NB4 (cell line): ENCODE measurements around the gene LARP4B.

ENCODE experiments used
- DNase-seq: peaks from one replicate; pipeline ENCODE4 v3.0.0; 2010; ENCODE audit warnings: low read depth
- H3K4me3 ChIP-seq: one replicate; pipeline ENCODE4 v1.5.1; 2011; ENCODE audit warnings: mild to moderate bottlenecking, low read depth, low read length, moderate library complexity
- MYC ChIP-seq: IDR thresholded peaks from 2 replicates; pipeline ENCODE4 v1.6.1; 2011; ENCODE audit warnings: low read depth, low read length
- POLR2A ChIP-seq: IDR thresholded peaks from 2 replicates; pipeline ENCODE4 v1.6.1; 2011; ENCODE audit warnings: mild to moderate bottlenecking; ENCODE audit not compliant: insufficient read length; ENCODE audit errors: extremely low read depth
- TF ChIP-seq, protein P1 (sequence below): IDR thresholded peaks from 2 replicates; pipeline ENCODE4 v1.6.1; 2011; ENCODE audit warnings: low read depth, low read length
- TF ChIP-seq, protein P2 (sequence below): IDR thresholded peaks from one replicate; pipeline ENCODE4 v1.5.1; 2012; ENCODE audit warnings: low read depth, low read length

Gene LARP4B

DNA sequence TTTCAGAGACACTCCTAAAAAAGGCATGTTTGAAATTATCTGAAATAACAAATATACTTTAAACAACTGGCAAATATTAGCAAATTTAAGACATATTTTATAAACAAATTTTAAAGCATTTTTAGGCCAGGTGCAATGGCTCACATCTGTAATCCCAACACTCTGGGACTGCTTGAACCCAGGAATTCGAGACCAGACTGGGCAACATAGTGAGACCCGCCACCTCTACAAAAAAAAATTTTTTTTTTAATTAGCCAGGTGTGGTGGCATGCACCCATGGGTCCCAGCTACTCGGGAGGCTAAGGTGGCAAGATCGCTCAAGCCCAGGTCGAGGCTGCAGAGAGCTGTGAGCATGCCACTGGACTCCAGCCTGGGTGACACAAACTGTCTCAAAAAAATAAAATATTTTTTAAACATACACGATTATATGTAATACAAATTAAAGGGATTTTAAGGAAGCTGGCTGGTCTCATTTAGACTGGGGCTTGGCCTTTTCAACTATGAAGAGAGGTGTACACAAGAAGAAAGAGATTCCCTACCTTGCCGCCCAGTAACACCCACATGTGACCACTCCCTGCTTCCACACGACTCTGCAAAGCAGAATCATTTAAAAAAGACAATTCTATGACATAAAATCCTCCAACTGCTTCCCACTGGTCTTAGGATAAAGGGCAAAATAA lies 7.5 kb downstream of the LARP4B start:
- TF ChIP-seq, protein P1, sequence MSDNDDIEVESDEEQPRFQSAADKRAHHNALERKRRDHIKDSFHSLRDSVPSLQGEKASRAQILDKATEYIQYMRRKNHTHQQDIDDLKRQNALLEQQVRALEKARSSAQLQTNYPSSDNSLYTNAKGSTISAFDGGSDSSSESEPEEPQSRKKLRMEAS = no peak
- no peak for DNase-seq
- H3K4me3 ChIP-seq = no peak overlapping the region

DNA sequence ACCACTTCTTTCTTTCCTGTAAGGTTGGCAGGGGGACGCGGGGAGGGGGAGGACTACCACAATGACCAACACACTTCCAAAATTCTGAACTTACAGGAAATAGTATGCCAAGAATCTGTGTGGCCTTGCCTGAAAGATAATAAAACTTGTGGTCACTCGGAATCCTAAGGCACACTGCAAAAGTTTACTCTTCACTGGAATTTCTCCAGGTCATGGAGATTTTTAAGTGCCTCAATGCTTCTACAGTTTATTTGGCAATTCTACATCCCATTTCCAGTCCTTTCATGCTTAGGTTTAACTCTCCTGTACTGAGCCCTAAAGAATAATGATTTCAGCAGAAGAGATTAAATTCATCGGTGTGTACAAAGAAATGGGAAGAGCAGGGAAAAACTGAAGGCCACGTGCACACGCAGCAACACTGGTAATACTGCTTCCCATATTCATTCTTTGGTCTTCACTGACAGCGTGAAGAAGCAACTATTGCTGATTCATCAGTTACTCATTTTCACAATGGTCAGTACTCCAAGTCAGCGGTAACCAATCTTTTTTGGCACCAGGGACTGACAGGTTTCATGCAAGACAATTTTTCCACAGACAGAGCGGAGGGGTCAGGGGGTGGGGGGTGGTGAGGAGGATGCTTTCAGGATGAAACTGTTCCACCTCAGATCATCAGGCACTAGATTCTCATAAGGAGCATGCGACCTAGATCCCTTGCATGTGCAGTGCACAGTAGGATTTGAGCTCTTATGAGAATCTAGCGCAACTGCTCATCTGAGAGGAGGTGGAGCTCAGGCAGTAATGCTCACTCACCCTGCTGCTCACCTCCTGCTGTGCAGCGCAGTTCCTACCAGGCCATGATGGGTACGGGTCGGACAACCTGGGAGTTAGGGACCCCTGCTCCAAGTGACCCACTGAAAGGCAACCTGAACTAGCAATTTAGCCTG lies 9.8 kb downstream of the LARP4B start:
- DNase-seq = no peak
- TF ChIP-seq, protein P2, sequence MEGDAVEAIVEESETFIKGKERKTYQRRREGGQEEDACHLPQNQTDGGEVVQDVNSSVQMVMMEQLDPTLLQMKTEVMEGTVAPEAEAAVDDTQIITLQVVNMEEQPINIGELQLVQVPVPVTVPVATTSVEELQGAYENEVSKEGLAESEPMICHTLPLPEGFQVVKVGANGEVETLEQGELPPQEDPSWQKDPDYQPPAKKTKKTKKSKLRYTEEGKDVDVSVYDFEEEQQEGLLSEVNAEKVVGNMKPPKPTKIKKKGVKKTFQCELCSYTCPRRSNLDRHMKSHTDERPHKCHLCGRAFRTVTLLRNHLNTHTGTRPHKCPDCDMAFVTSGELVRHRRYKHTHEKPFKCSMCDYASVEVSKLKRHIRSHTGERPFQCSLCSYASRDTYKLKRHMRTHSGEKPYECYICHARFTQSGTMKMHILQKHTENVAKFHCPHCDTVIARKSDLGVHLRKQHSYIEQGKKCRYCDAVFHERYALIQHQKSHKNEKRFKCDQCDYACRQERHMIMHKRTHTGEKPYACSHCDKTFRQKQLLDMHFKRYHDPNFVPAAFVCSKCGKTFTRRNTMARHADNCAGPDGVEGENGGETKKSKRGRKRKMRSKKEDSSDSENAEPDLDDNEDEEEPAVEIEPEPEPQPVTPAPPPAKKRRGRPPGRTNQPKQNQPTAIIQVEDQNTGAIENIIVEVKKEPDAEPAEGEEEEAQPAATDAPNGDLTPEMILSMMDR = no peak
- no peak for TF ChIP-seq MYC
- no peak for TF ChIP-seq POLR2A
- TF ChIP-seq, protein P1 = no peak
- no peak overlapping the region for H3K4me3 ChIP-seq

DNA sequence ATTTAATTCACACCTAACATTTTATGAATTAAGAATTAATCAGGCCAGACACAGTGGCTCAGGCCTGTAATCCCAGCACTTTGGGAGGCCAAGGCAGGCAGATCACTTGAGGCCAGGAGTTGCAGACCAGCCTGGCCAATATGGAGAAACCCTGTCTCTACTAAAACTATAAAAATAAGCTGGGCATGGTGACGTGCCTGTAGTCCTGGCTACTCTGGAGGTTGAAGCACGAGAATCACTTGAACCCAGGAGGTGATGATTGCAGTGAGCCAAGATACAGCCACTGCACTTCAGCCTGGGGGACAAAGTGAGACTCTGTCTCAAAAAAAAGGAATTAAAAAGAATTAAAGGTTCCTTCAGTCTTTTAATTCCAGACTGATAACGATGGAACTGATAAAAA lies 11.1 kb downstream of the LARP4B start:
- no peak overlapping the region for H3K4me3 ChIP-seq
- no peak for TF ChIP-seq POLR2A
- TF ChIP-seq, protein P1 = no peak
- no peak for TF ChIP-seq MYC
- TF ChIP-seq, protein P2 = no peak
- no peak for DNase-seq

DNA sequence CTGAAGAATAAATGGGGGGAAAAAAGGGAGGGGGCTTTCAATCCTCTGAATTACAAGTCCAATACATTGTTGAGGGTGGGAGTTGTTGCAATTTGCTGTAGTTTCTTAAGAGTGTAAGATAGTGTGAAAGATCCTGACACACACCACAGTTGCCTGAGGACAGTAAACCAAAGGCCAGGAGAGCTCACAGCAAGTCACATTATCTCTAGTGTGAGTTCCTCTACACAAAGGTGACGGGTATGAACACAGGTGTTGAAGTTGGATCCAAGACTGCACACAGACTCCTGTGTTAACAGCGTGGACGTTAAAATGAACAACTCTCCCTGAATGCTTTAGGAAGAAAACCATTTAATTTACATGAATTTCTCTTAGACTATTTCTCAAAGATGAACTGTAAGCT lies 12.0 kb downstream of the LARP4B start:
- TF ChIP-seq, protein P2 = no peak
- TF ChIP-seq, protein P1 = no peak
- no peak for TF ChIP-seq MYC
- no peak for TF ChIP-seq POLR2A
- DNase-seq = no peak
- H3K4me3 ChIP-seq = no peak overlapping the region

DNA sequence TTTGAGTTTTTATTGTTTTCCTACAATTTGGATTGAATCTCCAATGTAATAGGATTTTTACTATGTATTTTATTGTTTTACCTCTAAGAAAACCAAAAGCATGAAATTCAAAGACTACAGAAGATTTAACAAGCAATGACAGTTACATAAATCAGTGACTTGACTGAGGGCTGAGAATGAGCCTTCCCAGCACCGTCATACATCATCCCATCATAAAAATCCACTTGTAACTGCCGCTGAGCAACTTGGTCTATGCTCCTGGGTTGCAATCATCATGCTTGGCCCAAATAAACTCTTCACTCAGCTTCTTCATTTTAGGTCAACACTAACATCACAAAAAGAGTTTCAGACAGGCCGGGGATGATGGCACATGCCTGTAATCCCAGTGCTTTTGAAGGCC lies 13.5 kb downstream of the LARP4B start:
- DNase-seq = no peak
- TF ChIP-seq, protein P2 = no peak
- no peak for TF ChIP-seq POLR2A
- TF ChIP-seq, protein P1 = no peak
- no peak for TF ChIP-seq MYC
- H3K4me3 ChIP-seq = no peak overlapping the region

DNA sequence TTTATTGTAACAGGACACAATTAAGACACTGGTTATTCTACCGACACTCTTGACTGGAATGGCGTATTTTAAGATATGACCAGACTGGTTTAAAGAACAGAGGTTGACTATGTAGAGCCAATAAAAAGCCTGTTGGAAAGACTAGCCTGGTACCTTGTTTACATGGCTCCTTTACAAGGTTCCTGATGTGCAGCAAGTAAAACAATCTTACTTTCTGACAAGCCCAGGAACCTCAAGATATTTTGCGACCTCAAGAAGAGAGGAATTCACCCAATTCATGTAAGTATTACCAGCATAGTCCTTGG lies 14.1 kb downstream of the LARP4B start:
- no peak for DNase-seq
- TF ChIP-seq, protein P1 = no peak
- no peak for TF ChIP-seq POLR2A
- TF ChIP-seq, protein P2 = no peak
- no peak for TF ChIP-seq MYC
- H3K4me3 ChIP-seq = no peak overlapping the region
